ENCODE results near the gene TEAD1. TPM values are rescaled to one million over a fixed set of nuclear protein-coding genes. Genes with fewer than 3 reads are reported as not detected.
A peak's percentile ranks its signal among the peaks of the same experiment; 100 is the strongest.

TEAD1 gene
- total and polyA plus RNA-seq, 2 donors (not counting 1 experiment from before 2014, with no cell fraction given), result 88.6 to 121 TPM

GRCh38 chr11:12679471-12679870, 5.2 kb downstream of the TEAD1 start:
- H3K9ac ChIP-seq (ENCODE audit: insufficient read depth, low read length), result no peak overlapping the region
- DNase-seq (ENCODE audit: low read depth in 2 of 2), result no peak
- peaks cover 4% of the 10 kb centered on the region for H3K36me3 ChIP-seq (ENCODE audit: control insufficient read depth, insufficient read depth, low read length)
- TF ChIP-seq EZH2 (IDR thresholded peaks at IDR 0.05; ENCODE audit: low read length, missing control alignments), result no peak
- no peak for TF ChIP-seq CTCF (conservative IDR thresholded peaks at IDR 0.05 in 1 of 2, IDR thresholded peaks at IDR 0.05 in 1 of 2; ENCODE audit: low read depth in 1 of 2, low read length in 2 of 2)
- H3K9me3 ChIP-seq (ENCODE audit: control insufficient read depth, insufficient read depth, low read depth, low read length), result no peaks in the 10 kb centered on the region
- H2AFZ ChIP-seq (ENCODE audit: low read length), result no peak overlapping the region
- H3K27ac ChIP-seq (ENCODE audit: insufficient read depth, low read length), result peak overlapping the region; percentile 62
- H3K4me2 ChIP-seq (ENCODE audit: extremely low read depth, insufficient read depth, low read length), result peak overlapping the region; percentile 81
- peak overlapping the region in 3 of 4 experiments; percentile 67 to 99 (median 89) for H3K4me3 ChIP-seq (replicated peaks in 1 of 4; ENCODE audit: control extremely low read depth in 1 of 4, insufficient read depth in 1 of 4, low read depth in 3 of 4, low read length in 4 of 4)
- peaks cover 18% of the 10 kb centered on the region for H3K4me1 ChIP-seq (ENCODE audit: control insufficient read depth, extremely low read depth, insufficient read depth, low read length)
- H3K27me3 ChIP-seq (ENCODE audit: control insufficient read depth, insufficient read depth, low read length), result no peaks in the 10 kb centered on the region
- H4K20me1 ChIP-seq (ENCODE audit: control insufficient read depth, extremely low read depth, insufficient read depth, low read length), result no peaks in the 10 kb centered on the region
- H3K79me2 ChIP-seq (ENCODE audit: control insufficient read depth, insufficient read depth, low read length), result peaks cover 98% of the 10 kb centered on the region

GRCh38 chr11:12680246-12680939, 6.2 kb downstream of the TEAD1 start:
- H3K36me3 ChIP-seq (ENCODE audit: control insufficient read depth, insufficient read depth, low read length), result peaks cover 4% of the 10 kb centered on the region
- no peak overlapping the region for H2AFZ ChIP-seq (ENCODE audit: low read length)
- peak overlapping the region; percentile 27 to 67 (median 44) for H3K4me3 ChIP-seq (replicated peaks in 1 of 4; ENCODE audit: control extremely low read depth in 1 of 4, insufficient read depth in 1 of 4, low read depth in 3 of 4, low read length in 4 of 4)
- peaks cover 99% of the 10 kb centered on the region for H3K79me2 ChIP-seq (ENCODE audit: control insufficient read depth, insufficient read depth, low read length)
- H3K27me3 ChIP-seq (ENCODE audit: control insufficient read depth, insufficient read depth, low read length), result no peaks in the 10 kb centered on the region
- TF ChIP-seq EZH2 (IDR thresholded peaks at IDR 0.05; ENCODE audit: low read length, missing control alignments), result no peak
- no peak for TF ChIP-seq CTCF (conservative IDR thresholded peaks at IDR 0.05 in 1 of 2, IDR thresholded peaks at IDR 0.05 in 1 of 2; ENCODE audit: low read depth in 1 of 2, low read length in 2 of 2)
- DNase-seq (ENCODE audit: low read depth in 2 of 2), result peak; percentile 95 to 97
- peak overlapping the region; percentile 81 for H3K4me2 ChIP-seq (ENCODE audit: extremely low read depth, insufficient read depth, low read length)
- H3K9ac ChIP-seq (ENCODE audit: insufficient read depth, low read length), result no peak overlapping the region
- H3K4me1 ChIP-seq (ENCODE audit: control insufficient read depth, extremely low read depth, insufficient read depth, low read length), result peaks cover 26% of the 10 kb centered on the region
- H3K27ac ChIP-seq (ENCODE audit: insufficient read depth, low read length), result peak overlapping the region; percentile 62
- H4K20me1 ChIP-seq (ENCODE audit: control insufficient read depth, extremely low read depth, insufficient read depth, low read length), result no peaks in the 10 kb centered on the region
- H3K9me3 ChIP-seq (ENCODE audit: control insufficient read depth, insufficient read depth, low read depth, low read length), result no peaks in the 10 kb centered on the region

GRCh38 chr11:12680940-12681258, 6.7 kb downstream of the TEAD1 start:
- H3K27me3 ChIP-seq (ENCODE audit: control insufficient read depth, insufficient read depth, low read length), result no peaks in the 10 kb centered on the region
- TF ChIP-seq EZH2 (IDR thresholded peaks at IDR 0.05; ENCODE audit: low read length, missing control alignments), result no peak
- no peak for TF ChIP-seq CTCF (conservative IDR thresholded peaks at IDR 0.05 in 1 of 2, IDR thresholded peaks at IDR 0.05 in 1 of 2; ENCODE audit: low read depth in 1 of 2, low read length in 2 of 2)
- peaks cover 99% of the 10 kb centered on the region for H3K79me2 ChIP-seq (ENCODE audit: control insufficient read depth, insufficient read depth, low read length)
- H3K9ac ChIP-seq (ENCODE audit: insufficient read depth, low read length), result no peak overlapping the region
- DNase-seq (ENCODE audit: low read depth in 2 of 2), result no peak
- H3K36me3 ChIP-seq (ENCODE audit: control insufficient read depth, insufficient read depth, low read length), result peaks cover 4% of the 10 kb centered on the region
- no peaks in the 10 kb centered on the region for H3K9me3 ChIP-seq (ENCODE audit: control insufficient read depth, insufficient read depth, low read depth, low read length)
- no peak overlapping the region for H3K27ac ChIP-seq (ENCODE audit: insufficient read depth, low read length)
- H2AFZ ChIP-seq (ENCODE audit: low read length), result no peak overlapping the region
- peak overlapping the region; percentile 81 for H3K4me2 ChIP-seq (ENCODE audit: extremely low read depth, insufficient read depth, low read length)
- no peaks in the 10 kb centered on the region for H4K20me1 ChIP-seq (ENCODE audit: control insufficient read depth, extremely low read depth, insufficient read depth, low read length)
- H3K4me3 ChIP-seq (replicated peaks in 1 of 4; ENCODE audit: control extremely low read depth in 1 of 4, insufficient read depth in 1 of 4, low read depth in 3 of 4, low read length in 4 of 4), result no peak overlapping the region
- peaks cover 31% of the 10 kb centered on the region for H3K4me1 ChIP-seq (ENCODE audit: control insufficient read depth, extremely low read depth, insufficient read depth, low read length)

Measured in fibroblast of lung (primary cell).